ENCODE results near the gene VPS50. TPM values are rescaled to one million over a fixed set of nuclear protein-coding genes. Genes with fewer than 3 reads are reported as not detected.
A peak's percentile ranks its signal among the peaks of the same experiment; 100 is the strongest.

Gene VPS50
- polyA plus RNA-seq (2013): 10.8 and 11.4 TPM in 2 replicates

- Histone ChIP-seq H3K4me2 (ENCODE audit: low read length) (peak within 1 kb of the TSS; percentile 81), H3K4ac (ENCODE audit: low read depth, low read length) (peak within 1 kb of the TSS; percentile 70), H3K9ac (ENCODE audit: low read length) (peak within 1 kb of the TSS; percentile 83), H3K4me3 (ENCODE audit: low read depth, low read length) (peak within 1 kb of the TSS; percentile 80), H2BK120ac (ENCODE audit: insufficient read depth, low read length, poor library complexity) (peak within 1 kb of the TSS; percentile 19), H3K36me3 (ENCODE audit: control insufficient read depth in 1 of 2, insufficient read depth in 2 of 2, low read length in 2 of 2) (no peaks in the 10 kb centered on the region), H2BK12ac (ENCODE audit: low read length) (no peak within 1 kb of the TSS), H3K4me1 (ENCODE audit: control insufficient read depth in 1 of 2, insufficient read depth in 2 of 2, low read length in 2 of 2) (peaks cover 0 to 2% of the 10 kb centered on the region in 2 experiments), H3K23ac (ENCODE audit: low read length) (no peak within 1 kb of the TSS), H3K79me2 (ENCODE audit: control insufficient read depth, insufficient read depth, low read length, poor library complexity) (no peaks in the 10 kb centered on the region), H3K27me3 (ENCODE audit: insufficient read depth, low read length) (no peaks in the 10 kb centered on the region), H2AK5ac (ENCODE audit: low read length) (no peak within 1 kb of the TSS), H3K79me1 (ENCODE audit: low read length) (peaks cover 5% of the 10 kb centered on the region), H2BK5ac (ENCODE audit: low read depth, low read length, poor library complexity) (peak within 1 kb of the TSS; percentile 74), H3K18ac (ENCODE audit: low read length) (no peak within 1 kb of the TSS), H4K8ac (ENCODE audit: low read depth, low read length) (peak within 1 kb of the TSS; percentile 93), H4K12ac (ENCODE audit: low read depth, low read length) (peak within 1 kb of the TSS; percentile 81), H3K14ac (ENCODE audit: low read length) (peak within 1 kb of the TSS; percentile 69), H2AFZ (ENCODE audit: insufficient read depth, low read length, poor library complexity) (peak within 1 kb of the TSS; percentile 84), H3K9me3 (ENCODE audit: insufficient read depth, low read depth, low read length) (no peaks in the 10 kb centered on the region), H3K27ac (ENCODE audit: low read depth, low read length) (peak within 1 kb of the TSS; percentile 75), H4K91ac (ENCODE audit: low read depth, low read length) (peak within 1 kb of the TSS; percentile 67)
- WGBS (ENCODE audit: extremely low coverage, insufficient coverage, insufficient read length): no CpG with 5 or more reads among the region's 40 CpGs
- DNase-seq: peak; percentile 96 to 97
Observed at GRCh38 chr7:93231799-93232672, at the start of gene VPS50. TSS of gene VPS50 (plus strand) at chr7:93232366. CDS start at chr7:93232468, 102 bp downstream.

- H3K79me2 ChIP-seq (ENCODE audit: control insufficient read depth, insufficient read depth, low read length, poor library complexity): no peaks in the 10 kb centered on the region
- no peak overlapping the region for H3K14ac ChIP-seq (ENCODE audit: low read length)
- no peaks in the 10 kb centered on the region for H3K36me3 ChIP-seq (ENCODE audit: control insufficient read depth in 1 of 2, insufficient read depth in 2 of 2, low read length in 2 of 2)
- H2BK12ac ChIP-seq (ENCODE audit: low read length): no peak overlapping the region
- no peak overlapping the region for H4K91ac ChIP-seq (ENCODE audit: low read depth, low read length)
- no peak overlapping the region for H3K27ac ChIP-seq (ENCODE audit: low read depth, low read length)
- H3K79me1 ChIP-seq (ENCODE audit: low read length): no peaks in the 10 kb centered on the region
- H3K23ac ChIP-seq (ENCODE audit: low read length): no peak overlapping the region
- no peaks in the 10 kb centered on the region for H3K9me3 ChIP-seq (ENCODE audit: insufficient read depth, low read depth, low read length)
- no peak overlapping the region for H3K4me2 ChIP-seq (ENCODE audit: low read length)
- no peak overlapping the region for H2BK120ac ChIP-seq (ENCODE audit: insufficient read depth, low read length, poor library complexity)
- no peak overlapping the region for H2BK5ac ChIP-seq (ENCODE audit: low read depth, low read length, poor library complexity)
- no peaks in the 10 kb centered on the region for H3K27me3 ChIP-seq (ENCODE audit: insufficient read depth, low read length)
- H4K8ac ChIP-seq (ENCODE audit: low read depth, low read length): no peak overlapping the region
- no CpG with 5 or more reads among the region's 1 CpG for WGBS (ENCODE audit: extremely low coverage, insufficient coverage, insufficient read length)
- no peak overlapping the region for H2AK5ac ChIP-seq (ENCODE audit: low read length)
- H3K18ac ChIP-seq (ENCODE audit: low read length): no peak overlapping the region
- H2AFZ ChIP-seq (ENCODE audit: insufficient read depth, low read length, poor library complexity): no peak overlapping the region
- H4K12ac ChIP-seq (ENCODE audit: low read depth, low read length): no peak overlapping the region
- no peak overlapping the region for H3K9ac ChIP-seq (ENCODE audit: low read length)
- H3K4ac ChIP-seq (ENCODE audit: low read depth, low read length): no peak overlapping the region
- H3K4me3 ChIP-seq (ENCODE audit: low read depth, low read length): no peak overlapping the region
- H3K4me1 ChIP-seq (ENCODE audit: control insufficient read depth in 1 of 2, insufficient read depth in 2 of 2, low read length in 2 of 2): no peaks in the 10 kb centered on the region
- DNase-seq: no peak
Observed at GRCh38 chr7:93185303-93186027, 46.7 kb upstream of the VPS50 start.

- no peak overlapping the region for H2BK12ac ChIP-seq (ENCODE audit: low read length)
- no peaks in the 10 kb centered on the region for H3K79me2 ChIP-seq (ENCODE audit: control insufficient read depth, insufficient read depth, low read length, poor library complexity)
- H3K23ac ChIP-seq (ENCODE audit: low read length): no peak overlapping the region
- DNase-seq: peak in 1 of 2 donors; percentile 18
- no peaks in the 10 kb centered on the region for H3K27me3 ChIP-seq (ENCODE audit: insufficient read depth, low read length)
- H2AFZ ChIP-seq (ENCODE audit: insufficient read depth, low read length, poor library complexity): no peak overlapping the region
- H2BK120ac ChIP-seq (ENCODE audit: insufficient read depth, low read length, poor library complexity): no peak overlapping the region
- no peaks in the 10 kb centered on the region for H3K4me1 ChIP-seq (ENCODE audit: control insufficient read depth in 1 of 2, insufficient read depth in 2 of 2, low read length in 2 of 2)
- H2AK5ac ChIP-seq (ENCODE audit: low read length): no peak overlapping the region
- H3K27ac ChIP-seq (ENCODE audit: low read depth, low read length): no peak overlapping the region
- H2BK5ac ChIP-seq (ENCODE audit: low read depth, low read length, poor library complexity): no peak overlapping the region
- no peaks in the 10 kb centered on the region for H3K36me3 ChIP-seq (ENCODE audit: control insufficient read depth in 1 of 2, insufficient read depth in 2 of 2, low read length in 2 of 2)
- H4K12ac ChIP-seq (ENCODE audit: low read depth, low read length): no peak overlapping the region
- H3K14ac ChIP-seq (ENCODE audit: low read length): no peak overlapping the region
- no peak overlapping the region for H4K91ac ChIP-seq (ENCODE audit: low read depth, low read length)
- no peak overlapping the region for H3K9ac ChIP-seq (ENCODE audit: low read length)
- H3K79me1 ChIP-seq (ENCODE audit: low read length): no peaks in the 10 kb centered on the region
- H4K8ac ChIP-seq (ENCODE audit: low read depth, low read length): no peak overlapping the region
- no peak overlapping the region for H3K4me3 ChIP-seq (ENCODE audit: low read depth, low read length)
- no peak overlapping the region for H3K18ac ChIP-seq (ENCODE audit: low read length)
- H3K9me3 ChIP-seq (ENCODE audit: insufficient read depth, low read depth, low read length): no peaks in the 10 kb centered on the region
- no CpG with 5 or more reads among the region's 6 CpGs for WGBS (ENCODE audit: extremely low coverage, insufficient coverage, insufficient read length)
- no peak overlapping the region for H3K4ac ChIP-seq (ENCODE audit: low read depth, low read length)
- no peak overlapping the region for H3K4me2 ChIP-seq (ENCODE audit: low read length)
Observed at GRCh38 chr7:93188870-93189634, 43.1 kb upstream of the VPS50 start.

GRCh38 chr7:93194386-93194785 lies 37.8 kb upstream of the VPS50 start:
- Histone ChIP-seq H4K91ac (ENCODE audit: low read depth, low read length) (no peak overlapping the region), H2AFZ (ENCODE audit: insufficient read depth, low read length, poor library complexity) (no peak overlapping the region), H2BK120ac (ENCODE audit: insufficient read depth, low read length, poor library complexity) (no peak overlapping the region), H3K18ac (ENCODE audit: low read length) (no peak overlapping the region), H3K4me3 (ENCODE audit: low read depth, low read length) (no peak overlapping the region), H3K27ac (ENCODE audit: low read depth, low read length) (no peak overlapping the region), H3K9me3 (ENCODE audit: insufficient read depth, low read depth, low read length) (no peaks in the 10 kb centered on the region), H3K79me2 (ENCODE audit: control insufficient read depth, insufficient read depth, low read length, poor library complexity) (no peaks in the 10 kb centered on the region), H3K4me2 (ENCODE audit: low read length) (no peak overlapping the region), H3K9ac (ENCODE audit: low read length) (no peak overlapping the region), H3K14ac (ENCODE audit: low read length) (no peak overlapping the region), H3K27me3 (ENCODE audit: insufficient read depth, low read length) (no peaks in the 10 kb centered on the region), H2BK12ac (ENCODE audit: low read length) (no peak overlapping the region), H3K4me1 (ENCODE audit: control insufficient read depth in 1 of 2, insufficient read depth in 2 of 2, low read length in 2 of 2) (no peaks in the 10 kb centered on the region), H3K23ac (ENCODE audit: low read length) (no peak overlapping the region), H3K79me1 (ENCODE audit: low read length) (no peaks in the 10 kb centered on the region), H2AK5ac (ENCODE audit: low read length) (no peak overlapping the region), H2BK5ac (ENCODE audit: low read depth, low read length, poor library complexity) (no peak overlapping the region), H3K36me3 (ENCODE audit: control insufficient read depth in 1 of 2, insufficient read depth in 2 of 2, low read length in 2 of 2) (no peaks in the 10 kb centered on the region), H4K12ac (ENCODE audit: low read depth, low read length) (no peak overlapping the region), H4K8ac (ENCODE audit: low read depth, low read length) (no peak overlapping the region), H3K4ac (ENCODE audit: low read depth, low read length) (no peak overlapping the region)
- no CpG with 5 or more reads among the region's 3 CpGs for WGBS (ENCODE audit: extremely low coverage, insufficient coverage, insufficient read length)
- DNase-seq: no peak
